NCI-H82 treated with DMSO at 0.1 percent for 48 hours (cell line): ENCODE data around the gene ZNF541.

Experiments
- DNase-seq: peaks from one replicate; lab custom pipeline; 2025; ENCODE audit not compliant: unreplicated experiment; lab: John Stamatoyannopoulos, UW

The ZNF541 gene

DNA sequence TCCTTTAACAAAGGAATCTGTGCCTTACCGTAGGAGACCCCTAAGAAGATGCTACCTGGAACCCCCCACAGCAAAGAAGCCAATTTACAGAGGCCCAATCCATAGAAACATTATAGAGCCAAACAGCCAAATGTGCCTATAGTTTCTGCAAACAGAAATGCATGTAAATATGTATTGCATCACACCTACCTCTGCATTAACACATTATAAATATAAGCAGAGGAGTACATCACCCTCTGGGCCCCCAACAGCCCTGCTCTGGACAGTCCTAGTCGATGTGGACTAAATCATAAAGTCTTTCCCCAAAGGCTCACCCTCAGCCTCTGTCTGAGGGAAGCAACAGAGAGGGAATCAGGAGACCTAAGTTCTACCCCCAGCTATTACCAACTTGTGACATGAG lies 25.7 kb downstream of the ZNF541 start:
- no peak for DNase-seq

DNA sequence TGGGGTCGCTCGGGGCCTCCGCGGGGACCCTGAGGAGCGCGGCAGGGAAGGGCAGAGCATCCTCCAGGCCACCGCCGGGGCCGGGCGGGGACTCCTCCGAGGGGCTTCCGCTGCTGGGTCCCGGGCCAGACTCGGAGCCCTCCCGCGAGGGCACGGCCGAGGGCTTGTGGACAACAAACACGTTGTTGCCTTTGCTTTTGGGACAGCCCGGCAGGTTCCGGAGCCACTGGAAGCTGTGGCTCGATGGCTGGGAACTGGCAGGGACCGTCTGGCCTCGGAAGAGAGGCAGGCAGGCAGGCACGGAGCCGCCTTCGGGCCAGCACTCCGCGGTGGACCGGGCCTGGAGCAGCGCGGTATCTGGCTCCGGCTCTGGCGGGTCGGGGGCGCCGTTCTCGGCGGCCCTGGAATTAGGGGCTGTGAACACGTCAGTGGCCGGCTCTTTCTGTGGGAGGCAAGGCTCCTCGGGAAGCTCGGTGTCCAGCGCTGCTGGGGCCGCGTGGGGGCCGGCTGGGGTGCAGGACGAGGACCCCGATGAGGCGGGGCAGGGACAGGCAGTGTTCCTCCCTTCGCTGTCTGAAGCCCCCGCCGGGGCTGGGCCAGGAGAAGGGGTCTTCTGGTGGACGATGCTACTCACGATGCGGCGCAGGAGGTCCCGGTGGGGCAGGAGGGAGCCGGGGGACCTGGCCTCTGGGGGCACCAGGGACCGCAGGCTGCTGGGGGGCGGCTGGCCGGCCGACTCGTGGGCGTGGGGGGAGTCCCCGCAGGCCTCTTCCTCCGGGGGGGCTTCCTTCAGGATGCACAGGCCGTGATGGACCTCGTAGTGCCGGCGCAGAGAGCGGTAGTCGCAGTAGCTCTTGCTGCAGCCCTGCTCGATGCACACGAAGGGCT lies 27.6 kb downstream of the ZNF541 start:
- DNase-seq, result no peak

DNA sequence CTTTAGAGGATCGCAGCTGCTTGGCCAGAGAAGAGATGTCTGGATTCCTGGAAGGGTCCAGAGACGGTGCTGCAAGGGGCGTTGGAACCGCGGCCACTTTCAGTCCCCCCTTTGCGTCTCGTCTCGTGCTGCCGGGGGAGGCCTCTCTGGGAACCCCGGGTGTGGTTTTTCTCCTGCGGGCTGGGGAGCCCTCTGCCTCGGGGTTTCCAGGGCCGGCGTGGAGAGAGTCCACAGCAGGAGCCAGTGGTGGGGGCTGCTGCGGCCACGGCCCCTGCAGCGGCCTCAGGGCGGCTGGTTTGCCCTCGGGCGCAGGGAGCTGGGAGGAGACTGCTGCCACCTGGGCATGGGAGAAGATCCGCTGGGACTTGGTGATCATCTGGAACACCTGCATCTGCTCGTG lies 28.5 kb downstream of the ZNF541 start:
- no peak for DNase-seq

DNA sequence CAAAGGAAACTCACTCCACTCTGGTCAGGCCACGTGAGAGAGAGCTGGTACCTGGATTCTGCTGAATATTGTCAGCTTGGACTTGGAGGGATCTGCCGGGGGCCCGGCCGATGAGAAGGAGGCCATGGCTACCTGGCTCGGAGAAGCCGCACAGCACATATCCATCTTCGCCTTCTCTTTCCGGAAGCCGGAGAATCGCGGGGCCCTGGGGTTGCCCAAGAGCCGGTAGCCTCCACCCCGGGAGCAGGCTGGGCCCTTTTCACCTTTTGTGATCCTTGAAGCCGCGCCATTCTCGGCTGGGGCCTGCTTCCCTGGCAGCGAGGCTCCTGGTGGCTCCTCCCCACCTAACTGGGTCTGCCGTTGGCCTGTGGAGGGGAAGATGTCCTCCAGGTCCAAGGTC lies 28.9 kb downstream of the ZNF541 start:
- DNase-seq, result no peak

GRCh38 chr19:47542030-47542475 lies 30.9 kb downstream of the ZNF541 start:
- no peak for DNase-seq

DNA sequence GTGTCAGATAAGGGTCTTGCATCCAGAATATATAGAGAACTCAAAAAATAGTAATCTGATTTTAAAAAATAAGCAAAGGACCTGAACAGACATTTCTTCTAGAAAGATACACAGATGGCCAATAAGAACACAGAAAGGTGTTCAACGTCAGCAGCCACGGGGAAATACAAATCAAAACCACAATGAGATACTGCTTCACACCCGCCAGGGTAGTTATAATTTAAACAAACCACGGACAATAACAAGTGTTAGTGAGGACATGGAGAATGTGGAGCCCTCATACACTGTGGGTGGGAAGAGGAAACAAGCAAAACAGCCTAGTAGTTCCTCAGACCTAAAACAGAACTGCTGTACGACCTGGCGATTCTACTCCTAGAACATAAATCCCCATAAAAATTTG lies 31.4 kb downstream of the ZNF541 start:
- DNase-seq, result no peak

- peak; percentile 65 for DNase-seq
These were observed 32.2 kb downstream of the ZNF541 start for GRCh38 chr19:47540748-47541147.

DNA sequence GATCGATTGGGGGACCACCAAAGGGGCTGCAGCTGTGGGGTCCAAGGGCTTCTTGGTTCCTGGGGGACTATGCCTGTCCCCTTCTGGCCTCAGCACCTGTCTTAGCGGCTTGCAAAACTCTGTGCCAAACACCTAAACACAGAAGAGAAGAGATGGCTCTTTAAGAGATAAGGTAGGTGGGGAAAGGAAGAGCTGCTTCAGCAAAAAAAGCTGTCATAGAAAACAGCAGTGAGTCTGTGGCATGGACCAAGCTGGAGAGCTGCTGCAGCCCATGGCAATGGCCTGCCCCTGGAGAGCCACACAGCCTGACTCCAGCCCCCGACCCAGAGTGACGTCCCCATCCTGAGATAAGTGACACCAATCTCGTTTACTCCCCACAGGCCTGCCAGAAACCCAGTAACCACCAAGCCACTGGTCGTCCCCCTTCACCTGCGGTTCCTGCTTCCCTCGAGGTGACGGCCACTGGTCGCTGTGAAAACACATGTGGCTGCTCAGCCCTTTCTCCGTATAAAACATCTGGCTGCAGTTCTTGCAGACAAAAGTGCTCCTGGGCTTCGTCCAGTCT lies 33.1 kb downstream of the ZNF541 start:
- no peak for DNase-seq

DNA sequence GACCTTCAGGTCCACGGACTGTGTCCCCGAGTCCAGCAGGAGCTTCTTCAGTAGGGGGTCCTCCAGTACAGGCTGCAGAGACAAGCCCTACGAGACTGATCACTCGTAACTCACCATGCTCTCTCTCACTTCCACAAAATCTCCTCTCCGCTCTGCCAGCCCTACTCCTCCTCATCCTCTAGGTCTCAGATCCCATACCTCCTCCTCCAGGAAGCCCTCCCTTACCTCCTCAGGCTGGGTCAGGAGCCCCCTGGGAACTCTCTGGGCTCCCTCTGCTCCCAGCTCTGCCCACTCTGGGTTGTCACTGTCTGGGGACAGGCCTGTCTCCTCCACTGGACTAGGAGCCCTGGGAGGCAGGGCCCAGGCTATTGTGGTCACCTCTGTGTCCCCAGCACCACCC lies 34.1 kb downstream of the ZNF541 start:
- DNase-seq, result no peak

DNA sequence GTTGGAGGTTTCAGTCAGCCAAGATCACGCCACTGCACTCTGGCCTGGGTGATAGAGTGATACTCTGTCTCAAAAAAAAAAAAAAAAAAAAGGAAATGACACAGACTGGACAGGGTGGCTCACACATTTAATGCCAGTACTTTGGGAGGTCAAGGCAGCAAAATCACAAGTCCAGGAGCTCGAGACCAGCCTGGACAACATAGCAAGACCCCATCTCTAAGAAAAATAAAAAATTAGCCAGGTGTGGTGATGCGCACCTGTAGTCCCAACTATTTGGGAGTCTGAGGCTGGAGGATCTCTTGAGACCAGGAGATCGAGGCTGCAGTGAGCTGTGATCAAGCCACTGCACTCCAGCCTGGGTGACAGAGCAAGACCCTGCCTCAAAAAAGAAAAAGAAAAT lies 35.5 kb downstream of the ZNF541 start:
- no peak for DNase-seq

DNA sequence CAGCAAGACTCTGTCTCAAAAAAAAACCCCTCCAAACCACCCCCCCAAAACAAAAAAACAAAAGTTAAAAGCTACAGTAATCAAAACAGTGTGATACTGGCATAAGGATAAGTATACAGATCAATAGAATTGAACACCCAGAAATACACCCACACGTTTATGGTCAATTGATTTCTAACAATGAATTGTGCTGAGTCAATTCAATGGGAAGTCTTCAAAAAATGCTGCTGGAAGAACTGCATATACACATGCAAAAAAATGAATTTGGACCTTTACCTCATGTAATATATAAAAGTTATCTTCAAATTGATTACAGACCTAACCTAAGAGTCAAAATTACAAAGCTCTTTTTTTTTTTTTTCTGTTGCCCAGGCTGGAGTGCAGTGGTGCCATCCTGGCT lies 38.3 kb downstream of the ZNF541 start:
- no peak for DNase-seq

- DNase-seq, result no peak
These were observed 41.1 kb downstream of the ZNF541 start for GRCh38 chr19:47531640-47532387.

GRCh38 chr19:47529018-47529742 lies 43.8 kb downstream of the ZNF541 start:
- DNase-seq, result no peak

- no peak for DNase-seq
These were observed 46.1 kb downstream of the ZNF541 start for GRCh38 chr19:47526798-47527197.

DNA sequence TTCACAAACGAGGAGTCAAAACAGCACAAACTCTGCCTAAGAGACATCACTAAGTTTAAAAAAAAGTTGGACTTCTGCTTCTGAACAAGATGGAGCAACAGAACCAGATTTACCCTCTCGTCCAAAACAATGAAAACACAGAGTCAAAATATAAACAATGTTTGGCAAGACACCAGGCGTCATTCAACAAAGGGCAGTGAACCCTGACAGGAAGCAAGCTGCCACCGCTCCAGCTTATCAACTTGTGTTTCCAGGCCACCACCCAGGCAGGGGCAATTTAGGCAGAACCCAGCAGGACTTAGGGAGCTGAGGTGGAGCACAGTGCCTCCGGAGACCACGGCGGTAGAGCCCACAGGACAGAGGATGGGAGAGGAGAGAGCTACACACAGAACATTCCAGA lies 49.5 kb downstream of the ZNF541 start:
- no peak for DNase-seq
